ENCODE measurements around the gene PDCD2L.

PDCD2L gene

DNA sequence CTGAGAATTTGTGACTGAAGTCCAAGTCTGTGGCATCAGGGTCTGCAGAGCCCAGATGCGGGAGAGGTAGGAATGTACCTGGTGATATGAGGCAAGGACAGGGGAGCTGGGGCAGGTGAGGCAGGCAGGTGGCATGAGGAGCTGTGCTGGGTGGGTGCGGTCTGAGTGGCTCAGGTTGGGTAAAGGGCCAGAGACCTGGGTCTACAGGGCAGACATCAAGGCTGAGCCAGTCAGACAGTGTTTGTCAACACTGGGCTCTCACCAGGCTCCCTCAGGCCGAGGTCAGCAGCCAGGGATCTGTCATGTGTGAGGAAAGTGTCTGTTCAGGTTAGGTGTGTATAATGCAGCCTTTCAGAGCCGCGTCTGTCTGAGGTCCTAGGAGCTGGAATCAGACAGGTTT lies 20.6 kb upstream of the PDCD2L start:
- H3K4me1 ChIP-seq (ENCODE audit: control insufficient read depth, insufficient read depth, low read length): no peaks in the 10 kb centered on the region
- CTCF ChIA-PET: no interaction called here
- H3K9me3 ChIP-seq (ENCODE audit: control insufficient read depth, insufficient read depth, low read depth, low read length): no peaks in the 10 kb centered on the region
- peaks cover 74 to 96% of the 10 kb centered on the region in 2 experiments for H3K36me3 ChIP-seq (ENCODE audit: control insufficient read depth in 2 of 2, insufficient read depth in 1 of 2, low read length in 2 of 2)
- no peak overlapping the region for H3K27ac ChIP-seq (ENCODE audit: extremely low read depth, low read depth, low read length)
- POLR2A ChIA-PET: interaction anchor here (1.0 to 1.6 kb wide), 2 partner anchors 13 to 18 kb away, joined by 3 to 4 read pairs; no protein-coding TSS in a partner anchor
- TF ChIP-seq ZNF433 (tag by site-specific recombination; IDR thresholded peaks at IDR 0.05; ENCODE audit: low read depth) (no peak), ZNF202 (tag by site-specific recombination; IDR thresholded peaks at IDR 0.05; ENCODE audit: borderline replicate concordance) (no peak), SP2 (tag by site-specific recombination; IDR thresholded peaks at IDR 0.05) (no peak), ZNF292 (tag by site-specific recombination; IDR thresholded peaks at IDR 0.05; ENCODE audit: borderline replicate concordance, low read depth) (no peak), ZFHX2 (tag by site-specific recombination; conservative IDR thresholded peaks at IDR 0.05) (no peak), ZNF223 (tag by site-specific recombination; IDR thresholded peaks at IDR 0.05) (no peak), ZNF473 (tag by site-specific recombination; IDR thresholded peaks at IDR 0.05) (no peak), ZNF341 (tag by site-specific recombination; IDR thresholded peaks at IDR 0.05; ENCODE audit: low read depth) (no peak), KLF16 (tag by site-specific recombination; IDR thresholded peaks at IDR 0.05) (no peak)
- no peak overlapping the region for H3K4me3 ChIP-seq (ENCODE audit: low read depth, low read length)

DNA sequence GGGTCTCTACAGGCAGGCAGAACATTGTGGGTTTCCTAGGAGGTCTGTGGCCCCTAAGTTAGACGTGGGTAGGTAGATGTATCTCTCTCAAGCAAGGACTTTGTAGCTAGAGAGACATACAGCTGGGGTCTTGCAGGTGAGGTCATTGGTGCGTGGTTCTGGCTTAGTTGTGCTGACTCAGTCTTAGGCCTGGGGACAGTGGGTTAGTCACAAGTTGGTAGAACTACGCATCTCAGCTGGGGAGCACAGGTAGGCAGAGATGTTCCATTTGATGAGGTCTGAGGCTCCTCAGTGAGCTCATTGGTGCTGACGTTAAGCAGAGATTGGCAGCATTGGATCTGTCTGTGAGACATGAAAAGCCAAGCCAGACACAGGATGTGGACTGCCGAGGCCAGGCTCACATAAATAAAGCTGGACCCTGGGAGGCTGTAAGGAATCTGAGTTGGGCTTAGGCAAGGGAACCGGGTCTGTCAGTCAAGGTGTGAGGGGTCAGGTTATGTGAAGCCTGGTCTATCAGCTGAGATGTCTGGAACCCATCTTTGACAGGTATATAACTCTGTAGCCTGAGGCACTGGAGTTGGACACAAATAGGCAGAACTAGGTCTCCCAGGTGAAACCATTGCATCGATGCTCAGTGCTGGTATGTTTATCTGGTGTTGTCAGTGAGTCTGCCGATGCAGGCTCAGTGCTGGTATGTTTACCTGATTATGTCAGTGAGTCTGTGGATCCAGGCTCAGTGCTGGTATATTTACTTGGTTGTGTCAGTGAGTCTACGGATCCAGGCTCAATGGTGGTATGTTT lies 17.4 kb upstream of the PDCD2L start:
- POLR2A ChIA-PET: no interaction called here
- Histone ChIP-seq H3K4me1 (ENCODE audit: control insufficient read depth, insufficient read depth, low read length) (no peaks in the 10 kb centered on the region), H3K4me3 (ENCODE audit: low read depth, low read length) (no peak overlapping the region), H3K9me3 (ENCODE audit: control insufficient read depth, insufficient read depth, low read depth, low read length) (no peaks in the 10 kb centered on the region), H3K27ac (ENCODE audit: extremely low read depth, low read depth, low read length) (no peak overlapping the region), H3K36me3 (ENCODE audit: control insufficient read depth in 2 of 2, insufficient read depth in 1 of 2, low read length in 2 of 2) (peaks cover 76 to 96% of the 10 kb centered on the region in 2 experiments)
- no peak for TF ChIP-seq ZNF132 (tag by site-specific recombination; IDR thresholded peaks at IDR 0.05; ENCODE audit: borderline replicate concordance)
- TF ChIP-seq, protein P1, sequence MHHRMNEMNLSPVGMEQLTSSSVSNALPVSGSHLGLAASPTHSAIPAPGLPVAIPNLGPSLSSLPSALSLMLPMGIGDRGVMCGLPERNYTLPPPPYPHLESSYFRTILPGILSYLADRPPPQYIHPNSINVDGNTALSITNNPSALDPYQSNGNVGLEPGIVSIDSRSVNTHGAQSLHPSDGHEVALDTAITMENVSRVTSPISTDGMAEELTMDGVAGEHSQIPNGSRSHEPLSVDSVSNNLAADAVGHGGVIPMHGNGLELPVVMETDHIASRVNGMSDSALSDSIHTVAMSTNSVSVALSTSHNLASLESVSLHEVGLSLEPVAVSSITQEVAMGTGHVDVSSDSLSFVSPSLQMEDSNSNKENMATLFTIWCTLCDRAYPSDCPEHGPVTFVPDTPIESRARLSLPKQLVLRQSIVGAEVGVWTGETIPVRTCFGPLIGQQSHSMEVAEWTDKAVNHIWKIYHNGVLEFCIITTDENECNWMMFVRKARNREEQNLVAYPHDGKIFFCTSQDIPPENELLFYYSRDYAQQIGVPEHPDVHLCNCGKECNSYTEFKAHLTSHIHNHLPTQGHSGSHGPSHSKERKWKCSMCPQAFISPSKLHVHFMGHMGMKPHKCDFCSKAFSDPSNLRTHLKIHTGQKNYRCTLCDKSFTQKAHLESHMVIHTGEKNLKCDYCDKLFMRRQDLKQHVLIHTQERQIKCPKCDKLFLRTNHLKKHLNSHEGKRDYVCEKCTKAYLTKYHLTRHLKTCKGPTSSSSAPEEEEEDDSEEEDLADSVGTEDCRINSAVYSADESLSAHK (tag by site-specific recombination; IDR thresholded peaks at IDR 0.05): no peak
- TF ChIP-seq ZNF292 (tag by site-specific recombination; IDR thresholded peaks at IDR 0.05; ENCODE audit: borderline replicate concordance, low read depth): no peak
- no peak for TF ChIP-seq ZSCAN16 (tag by site-specific recombination; IDR thresholded peaks at IDR 0.05)
- no peak for TF ChIP-seq KLF16 (tag by site-specific recombination; IDR thresholded peaks at IDR 0.05)
- TF ChIP-seq ZNF433 (tag by site-specific recombination; IDR thresholded peaks at IDR 0.05; ENCODE audit: low read depth): no peak
- no peak for TF ChIP-seq ZNF138 (tag by site-specific recombination; IDR thresholded peaks at IDR 0.05; ENCODE audit: borderline replicate concordance)
- TF ChIP-seq HOXD13 (CRISPR knock-in tag; IDR thresholded peaks at IDR 0.05; ENCODE audit: borderline replicate concordance): no peak
- no peak for TF ChIP-seq ZFP69B (tag by site-specific recombination; IDR thresholded peaks at IDR 0.05)
- no peak for TF ChIP-seq ZNF133 (tag by site-specific recombination; IDR thresholded peaks at IDR 0.05)
- TF ChIP-seq ZNF341 (tag by site-specific recombination; IDR thresholded peaks at IDR 0.05; ENCODE audit: low read depth): no peak
- no peak for TF ChIP-seq ZNF350 (tag by site-specific recombination; IDR thresholded peaks at IDR 0.05)
- no peak for TF ChIP-seq ZNF514 (tag by site-specific recombination; IDR thresholded peaks at IDR 0.05)
- TF ChIP-seq, protein P2, sequence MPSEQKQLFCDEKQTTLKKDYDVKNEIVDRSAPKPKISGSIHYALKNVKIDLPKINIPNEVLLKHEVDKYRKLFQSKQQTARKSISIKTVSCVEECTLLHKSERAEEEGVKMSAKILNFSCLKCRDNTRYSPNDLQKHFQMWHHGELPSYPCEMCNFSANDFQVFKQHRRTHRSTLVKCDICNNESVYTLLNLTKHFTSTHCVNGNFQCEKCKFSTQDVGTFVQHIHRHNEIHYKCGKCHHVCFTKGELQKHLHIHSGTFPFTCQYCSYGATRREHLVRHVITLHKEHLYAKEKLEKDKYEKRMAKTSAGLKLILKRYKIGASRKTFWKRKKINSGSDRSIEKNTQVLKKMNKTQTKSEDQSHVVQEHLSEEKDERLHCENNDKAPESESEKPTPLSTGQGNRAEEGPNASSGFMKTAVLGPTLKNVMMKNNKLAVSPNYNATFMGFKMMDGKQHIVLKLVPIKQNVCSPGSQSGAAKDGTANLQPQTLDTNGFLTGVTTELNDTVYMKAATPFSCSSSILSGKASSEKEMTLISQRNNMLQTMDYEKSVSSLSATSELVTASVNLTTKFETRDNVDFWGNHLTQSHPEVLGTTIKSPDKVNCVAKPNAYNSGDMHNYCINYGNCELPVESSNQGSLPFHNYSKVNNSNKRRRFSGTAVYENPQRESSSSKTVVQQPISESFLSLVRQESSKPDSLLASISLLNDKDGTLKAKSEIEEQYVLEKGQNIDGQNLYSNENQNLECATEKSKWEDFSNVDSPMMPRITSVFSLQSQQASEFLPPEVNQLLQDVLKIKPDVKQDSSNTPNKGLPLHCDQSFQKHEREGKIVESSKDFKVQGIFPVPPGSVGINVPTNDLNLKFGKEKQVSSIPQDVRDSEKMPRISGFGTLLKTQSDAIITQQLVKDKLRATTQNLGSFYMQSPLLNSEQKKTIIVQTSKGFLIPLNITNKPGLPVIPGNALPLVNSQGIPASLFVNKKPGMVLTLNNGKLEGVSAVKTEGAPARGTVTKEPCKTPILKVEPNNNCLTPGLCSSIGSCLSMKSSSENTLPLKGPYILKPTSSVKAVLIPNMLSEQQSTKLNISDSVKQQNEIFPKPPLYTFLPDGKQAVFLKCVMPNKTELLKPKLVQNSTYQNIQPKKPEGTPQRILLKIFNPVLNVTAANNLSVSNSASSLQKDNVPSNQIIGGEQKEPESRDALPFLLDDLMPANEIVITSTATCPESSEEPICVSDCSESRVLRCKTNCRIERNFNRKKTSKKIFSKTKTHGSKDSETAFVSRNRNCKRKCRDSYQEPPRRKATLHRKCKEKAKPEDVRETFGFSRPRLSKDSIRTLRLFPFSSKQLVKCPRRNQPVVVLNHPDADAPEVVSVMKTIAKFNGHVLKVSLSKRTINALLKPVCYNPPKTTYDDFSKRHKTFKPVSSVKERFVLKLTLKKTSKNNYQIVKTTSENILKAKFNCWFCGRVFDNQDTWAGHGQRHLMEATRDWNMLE (tag by site-specific recombination; conservative IDR thresholded peaks at IDR 0.05; ENCODE audit: low read depth): no peak
- TF ChIP-seq ZNF169 (tag by site-specific recombination; IDR thresholded peaks at IDR 0.05): no peak
- no peak for TF ChIP-seq GLIS1 (tag by site-specific recombination; IDR thresholded peaks at IDR 0.05)
- CTCF ChIA-PET: interaction anchor here (0.7 to 0.9 kb wide), 2 partner anchors 24 to 41 kb away, joined by 3 read pairs; no protein-coding TSS in a partner anchor
